Immature natural killer cell (primary cell): ENCODE measurements around the gene SNU13. TPM values are rescaled to one million over a fixed set of nuclear protein-coding genes. Genes with fewer than 3 reads are reported as not detected.
A peak's percentile ranks its signal among the peaks of the same experiment; 100 is the strongest.
"Not testable (repeated sequence)": the region's sequence is repeated elsewhere in the genome, so short reads cannot be mapped to it uniquely, and the experiment has no call there.

Experiments
- DNase-seq, 3 donors: peaks; one replicate each; pipeline ENCODE4 v3.0.0; 2022; ENCODE audit warnings: mixed read lengths in 1 of 3
- H3K27ac Mint-ChIP-seq, 6 donors: one replicate each; pipeline ENCODE4 v1.8.0; 2020; ENCODE audit warnings: mixed read lengths in 6 of 6, mild to moderate bottlenecking in 5 of 6, inconsistent platforms in 4 of 6, moderate library complexity in 3 of 6
- H3K27me3 Mint-ChIP-seq, 3 donors: one replicate each; pipeline ENCODE4 v1.8.0; 2020 to 2021; ENCODE audit warnings: low read depth in 3 of 3, mild to moderate bottlenecking in 3 of 3, mixed read lengths in 3 of 3, moderate library complexity in 3 of 3, inconsistent platforms in 1 of 3
- H3K36me3 Mint-ChIP-seq, 3 donors: one replicate each; pipeline ENCODE4 v1.8.0; 2020; ENCODE audit warnings: mixed read lengths in 3 of 3, inconsistent platforms in 2 of 3, mild to moderate bottlenecking in 2 of 3
- H3K4me1 Mint-ChIP-seq, 2 donors: one replicate each; pipeline ENCODE4 v1.8.0; 2020; ENCODE audit warnings: inconsistent platforms in 2 of 2, mild to moderate bottlenecking in 2 of 2, mixed read lengths in 2 of 2, moderate library complexity in 1 of 2
- H3K4me3 Mint-ChIP-seq, 5 donors: one replicate each; pipeline ENCODE4 v1.8.0; 2020; ENCODE audit warnings: mild to moderate bottlenecking in 5 of 5, mixed read lengths in 5 of 5, inconsistent platforms in 3 of 5, moderate library complexity in 3 of 5
- H3K9me3 Mint-ChIP-seq, 6 donors: one replicate each; pipeline ENCODE4 v1.8.0; 2020; ENCODE audit warnings: mild to moderate bottlenecking in 6 of 6, mixed read lengths in 6 of 6, inconsistent platforms in 4 of 6, moderate library complexity in 3 of 6
- polyA plus RNA-seq, 3 donors: library from polyadenylated mRNA; unstranded; fragments of 300-500 nt; fragmentation: Illumina TruSeq; gene quantifications; one replicate each; pipeline ENCODE4 v1.2.3, GENCODE V29; 2021

SNU13 gene
- polyA plus RNA-seq, 3 donors from 2014 or later, result 190 to 209 (median 192) TPM

DNA sequence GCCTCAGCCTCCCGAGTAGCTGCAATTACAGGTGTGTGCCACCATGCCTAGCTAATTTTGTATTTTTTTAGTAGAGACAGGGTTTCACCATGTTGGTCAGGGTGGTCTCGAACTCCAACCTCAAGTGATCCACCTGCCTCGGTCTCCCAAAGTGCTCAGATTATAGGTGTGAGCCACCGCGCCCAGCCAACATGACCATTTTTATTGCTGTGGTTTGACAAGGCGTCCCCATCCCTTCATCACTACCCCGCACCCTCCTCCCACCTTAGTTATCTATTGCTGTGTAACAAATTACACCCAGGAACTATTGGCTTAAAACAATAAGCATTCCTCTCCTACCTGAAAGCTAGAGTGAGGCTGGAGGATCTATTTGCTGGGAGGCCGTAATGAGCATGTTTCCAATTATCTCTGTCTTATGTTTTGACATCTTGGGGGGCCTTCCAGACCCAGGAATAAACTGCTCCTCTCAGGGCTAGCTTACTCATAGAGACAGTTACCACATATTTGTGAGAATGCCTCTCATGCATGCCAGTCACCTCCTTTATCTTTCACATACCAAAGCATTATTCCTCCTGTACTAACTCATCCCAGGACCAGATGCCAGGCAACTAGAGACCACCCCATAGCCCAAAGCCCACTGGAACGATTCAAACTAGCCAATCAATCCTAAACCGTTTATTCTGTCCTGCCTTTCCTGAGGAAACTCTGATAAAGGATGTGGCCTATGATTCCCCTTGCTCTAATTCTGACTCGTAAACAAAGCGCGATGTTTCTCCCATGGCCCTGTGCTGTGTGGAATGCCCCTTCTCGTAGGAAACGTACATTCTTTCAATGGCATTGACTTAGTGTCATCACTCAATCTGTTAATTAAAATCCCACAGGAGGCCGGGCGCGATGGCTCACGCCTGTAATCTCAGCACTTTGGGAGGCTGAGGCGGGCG lies 19.4 kb downstream of the SNU13 start:
- no peaks in the 10 kb centered on the region for H3K9me3 Mint-ChIP-seq
- H3K4me3 Mint-ChIP-seq, result peak overlapping the region in 1 of 5 donors; percentile 29
- H3K27ac Mint-ChIP-seq, result peak overlapping the region in 4 of 6 donors; percentile 10 to 60 (median 40)

DNA sequence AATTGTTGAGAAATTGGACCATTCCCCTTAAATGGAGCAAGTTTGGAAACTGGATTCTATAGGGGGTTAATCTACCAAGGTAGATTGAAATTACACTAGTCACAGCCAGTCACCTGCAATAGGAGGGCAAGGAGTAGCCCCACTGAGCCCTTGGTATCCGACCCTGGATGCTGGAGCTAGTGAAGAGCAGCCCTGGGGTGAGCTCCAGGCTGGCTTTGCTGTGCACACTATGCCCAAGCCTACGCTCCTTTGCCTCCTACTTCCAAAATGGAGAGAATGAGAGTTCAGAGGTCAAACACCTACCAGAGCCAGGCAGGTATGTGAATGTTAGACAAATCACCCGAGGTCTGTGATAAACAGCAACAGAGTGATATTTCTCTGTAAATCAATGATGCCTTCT lies 23.7 kb downstream of the SNU13 start:
- Mint-ChIP-seq H3K36me3 (peaks cover 8 to 32% (median 19%) of the 10 kb centered on the region in 3 donors), H3K4me1 (peaks cover 13 to 14% of the 10 kb centered on the region in 2 donors), H3K9me3 (no peaks in the 10 kb centered on the region), H3K27me3 (peaks cover 4 to 8% (median 5%) of the 10 kb centered on the region in 3 donors), H3K27ac (no peak overlapping the region), H3K4me3 (no peak overlapping the region)
- no peak for DNase-seq

More for the DNA sequence above, 19.4 kb downstream of the SNU13 start:
- Mint-ChIP-seq H3K4me1 (peaks cover 13 to 16% of the 10 kb centered on the region in 2 donors), H3K36me3 (peaks cover 0 to 11% (median 3%) of the 10 kb centered on the region in 3 donors), H3K27me3 (peaks cover 5 to 7% (median 7%) of the 10 kb centered on the region in 3 donors)
- no peak for DNase-seq

DNA sequence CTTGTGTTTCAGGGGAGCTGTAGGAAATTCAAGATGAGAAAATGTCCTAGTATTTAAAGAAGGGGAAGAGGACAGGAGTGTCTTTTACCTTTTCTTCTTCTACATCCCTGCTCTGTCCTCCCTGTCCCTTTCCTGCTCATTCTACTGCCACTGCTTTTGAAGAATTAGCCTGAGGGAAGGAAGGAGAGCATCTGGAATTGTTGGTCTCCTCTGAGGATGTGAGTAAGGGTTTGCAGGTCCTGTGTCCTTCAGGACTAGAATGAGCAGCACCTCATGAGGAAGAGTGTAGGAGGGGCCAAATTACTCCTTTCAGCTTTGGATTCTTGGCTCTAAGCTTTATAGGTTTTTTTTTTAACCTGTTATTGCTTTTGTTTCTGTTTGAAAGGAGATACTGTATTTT lies 24.2 kb downstream of the SNU13 start:
- Mint-ChIP-seq H3K4me3 (no peak overlapping the region), H3K36me3 (peaks cover 8 to 34% (median 19%) of the 10 kb centered on the region in 3 donors), H3K27ac (peak overlapping the region in 2 of 6 donors; percentile 9 to 10), H3K9me3 (no peaks in the 10 kb centered on the region), H3K27me3 (peaks cover 4 to 8% (median 5%) of the 10 kb centered on the region in 3 donors), H3K4me1 (peaks cover 13 to 14% of the 10 kb centered on the region in 2 donors)
- no peak for DNase-seq

DNA sequence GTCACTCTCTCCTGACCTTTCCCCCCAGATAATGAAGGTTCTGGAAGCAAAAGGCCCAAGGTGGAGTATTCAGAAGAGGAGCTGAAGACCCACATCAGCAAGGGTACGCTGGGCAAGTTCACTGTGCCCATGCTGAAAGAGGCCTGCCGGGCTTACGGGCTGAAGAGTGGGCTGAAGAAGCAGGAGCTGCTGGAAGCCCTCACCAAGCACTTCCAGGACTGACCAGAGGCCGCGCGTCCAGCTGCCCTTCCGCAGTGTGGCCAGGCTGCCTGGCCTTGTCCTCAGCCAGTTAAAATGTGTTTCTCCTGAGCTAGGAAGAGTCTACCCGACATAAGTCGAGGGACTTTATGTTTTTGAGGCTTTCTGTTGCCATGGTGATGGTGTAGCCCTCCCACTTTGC lies 25.1 kb downstream of the SNU13 start:
- H3K4me1 Mint-ChIP-seq, result peaks cover 10 to 13% of the 10 kb centered on the region in 2 donors
- H3K27ac Mint-ChIP-seq, result peak overlapping the region in 4 of 6 donors; percentile 41 to 77 (median 54)
- H3K9me3 Mint-ChIP-seq, DNase-seq, H3K27me3 Mint-ChIP-seq, H3K4me3 Mint-ChIP-seq: not testable (repeated sequence)
- peaks cover 9 to 35% (median 19%) of the 10 kb centered on the region in 3 donors for H3K36me3 Mint-ChIP-seq

DNA sequence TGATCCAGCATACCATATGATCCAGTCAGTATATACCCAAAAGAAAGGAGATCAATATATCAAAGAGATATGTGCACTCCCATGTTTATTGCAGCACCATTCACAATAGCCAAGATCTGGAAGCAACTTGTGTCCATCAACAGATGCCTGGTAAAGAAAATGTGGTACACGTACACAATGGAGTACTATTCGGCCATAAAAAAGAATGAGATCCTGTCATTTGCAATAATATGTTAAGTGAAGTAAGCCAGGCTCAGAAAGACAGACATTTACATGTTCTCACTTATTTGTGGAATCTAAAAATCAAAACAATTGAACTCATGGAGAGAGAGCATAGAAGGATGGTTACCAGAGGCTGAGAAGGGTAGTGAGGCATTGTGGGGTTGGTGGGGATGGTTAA lies 27.0 kb downstream of the SNU13 start:
- Mint-ChIP-seq H3K4me3 (no peak overlapping the region), H3K27me3 (peaks cover 2 to 4% (median 3%) of the 10 kb centered on the region in 3 donors), H3K36me3 (peaks cover 18 to 40% (median 23%) of the 10 kb centered on the region in 3 donors), H3K4me1 (peaks cover 2 to 3% of the 10 kb centered on the region in 2 donors), H3K27ac (peak overlapping the region in 2 of 6 donors; percentile 53 to 55), H3K9me3 (no peaks in the 10 kb centered on the region)
- DNase-seq, result no peak

DNA sequence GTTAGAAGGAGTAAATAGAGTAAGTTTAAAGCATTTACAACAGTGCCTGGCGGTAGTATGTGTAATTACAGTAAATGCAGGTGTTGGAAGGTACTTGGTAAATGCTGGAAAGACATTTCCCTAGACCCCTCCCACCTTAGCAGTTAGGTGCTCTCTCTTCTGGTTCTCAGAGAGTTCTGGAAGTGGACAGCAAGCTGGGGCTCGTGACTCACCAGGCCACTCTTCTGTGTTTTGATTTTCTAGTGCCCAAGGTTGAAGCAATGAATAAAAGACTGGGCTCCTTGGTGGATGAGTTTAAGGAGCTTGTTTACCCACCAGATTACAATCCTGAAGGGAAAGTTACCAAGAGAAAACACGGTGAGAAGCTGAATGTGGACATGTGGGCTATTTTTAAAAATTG lies 27.6 kb downstream of the SNU13 start:
- Mint-ChIP-seq H3K27ac (peak overlapping the region in 2 of 6 donors; percentile 29 to 46), H3K9me3 (no peaks in the 10 kb centered on the region), H3K36me3 (peaks cover 18 to 40% (median 23%) of the 10 kb centered on the region in 3 donors), H3K4me3 (no peak overlapping the region), H3K27me3 (peaks cover 0 to 1% (median 0%) of the 10 kb centered on the region in 3 donors), H3K4me1 (no peaks in the 10 kb centered on the region)
- no peak for DNase-seq

DNA sequence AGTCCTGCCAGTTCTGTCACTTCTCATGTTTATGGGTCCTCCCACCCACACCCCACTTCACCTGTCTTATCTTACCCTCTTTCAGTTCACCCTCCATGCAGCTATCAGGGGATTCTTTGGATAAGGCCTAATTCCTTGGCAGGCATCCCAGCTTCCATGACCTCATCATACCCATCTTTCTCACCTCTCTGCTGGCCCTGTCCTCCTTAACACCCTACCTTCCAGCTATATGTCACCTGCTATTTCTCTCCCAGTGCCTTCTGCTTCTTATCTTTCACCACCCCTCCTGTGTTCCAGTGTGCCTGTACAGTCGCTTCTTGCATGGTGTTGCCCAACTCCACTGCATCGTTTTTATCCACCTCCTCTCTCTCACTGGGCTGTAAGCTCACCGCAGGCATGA lies 28.3 kb downstream of the SNU13 start:
- Mint-ChIP-seq H3K9me3 (no peaks in the 10 kb centered on the region), H3K27me3 (peaks cover 0 to 1% (median 0%) of the 10 kb centered on the region in 3 donors), H3K36me3 (peaks cover 18 to 42% (median 23%) of the 10 kb centered on the region in 3 donors), H3K4me1 (no peaks in the 10 kb centered on the region), H3K27ac (peak overlapping the region in 4 of 6 donors; percentile 29 to 65 (median 41)), H3K4me3 (no peak overlapping the region)
- no peak for DNase-seq

DNA sequence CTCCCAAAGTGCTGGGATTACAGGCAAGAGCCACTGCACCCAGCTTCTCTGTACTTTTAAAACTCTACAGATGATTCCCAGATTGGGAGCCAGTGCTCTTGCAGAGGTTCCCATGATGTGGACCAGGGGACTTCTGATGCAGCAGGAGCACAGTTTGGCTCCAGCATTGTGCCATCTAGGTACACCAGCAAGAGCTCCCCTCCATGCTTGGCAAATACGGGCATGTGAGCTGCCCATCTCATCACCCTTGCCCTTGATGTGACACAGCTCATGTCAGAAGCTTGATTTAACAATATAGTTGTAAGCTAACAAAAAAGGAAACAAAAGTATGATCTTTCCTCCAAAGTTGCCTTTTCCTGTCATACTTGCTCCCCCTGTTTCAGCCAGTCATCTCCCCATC lies 28.7 kb downstream of the SNU13 start:
- Mint-ChIP-seq H3K36me3 (peaks cover 18 to 42% (median 23%) of the 10 kb centered on the region in 3 donors), H3K4me3 (no peak overlapping the region), H3K27me3 (peaks cover 0 to 1% (median 0%) of the 10 kb centered on the region in 3 donors), H3K9me3 (no peaks in the 10 kb centered on the region), H3K4me1 (no peaks in the 10 kb centered on the region), H3K27ac (peak overlapping the region in 2 of 6 donors; percentile 53 to 65)
- no peak for DNase-seq

DNA sequence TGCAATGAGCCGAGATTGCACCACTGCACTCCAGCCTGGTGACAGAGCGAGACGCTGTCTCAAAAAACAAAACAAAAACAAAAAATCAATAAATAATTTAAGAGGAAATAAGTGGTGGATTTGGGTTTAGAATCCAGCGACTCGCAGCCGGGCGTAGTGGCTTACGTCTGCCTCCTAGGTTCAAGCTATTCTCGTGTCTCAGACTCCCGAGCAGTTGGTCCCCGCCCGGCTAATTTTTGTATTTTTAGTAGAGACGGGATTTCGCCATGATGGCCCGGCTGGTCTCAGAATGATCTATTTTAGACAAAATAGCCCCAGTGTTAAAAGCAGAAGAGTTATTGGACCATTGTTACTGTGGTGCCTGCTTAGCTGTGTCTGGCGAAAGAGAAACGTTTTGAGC lies 29.8 kb downstream of the SNU13 start:
- DNase-seq, result no peak
- H3K27me3 Mint-ChIP-seq, result peaks cover 0 to 1% (median 0%) of the 10 kb centered on the region in 3 donors
- no peaks in the 10 kb centered on the region for H3K4me1 Mint-ChIP-seq
- H3K9me3 Mint-ChIP-seq, result no peaks in the 10 kb centered on the region
- H3K27ac Mint-ChIP-seq, result no peak overlapping the region
- H3K4me3 Mint-ChIP-seq, result no peak overlapping the region
- H3K36me3 Mint-ChIP-seq, result peaks cover 18 to 43% (median 23%) of the 10 kb centered on the region in 3 donors

DNA sequence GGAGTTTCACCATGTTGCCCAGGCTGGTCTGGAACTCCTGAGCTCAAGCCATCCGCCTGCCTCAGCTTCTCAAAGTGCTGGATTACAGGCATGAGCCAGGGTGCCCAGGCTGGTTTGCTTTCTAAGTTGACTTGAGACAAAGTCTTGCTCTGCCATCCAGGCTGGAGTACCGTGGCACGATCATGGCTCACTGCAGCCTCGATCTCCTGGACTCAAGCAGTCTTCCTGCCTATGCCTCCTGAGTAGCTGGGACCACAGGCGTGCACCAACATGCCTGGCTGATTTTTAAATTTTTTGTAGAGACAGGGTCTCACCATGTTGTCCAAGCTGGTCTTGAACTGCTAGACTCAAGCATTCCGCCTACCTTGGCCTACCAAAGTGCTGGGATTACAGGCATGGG lies 31.0 kb downstream of the SNU13 start:
- Mint-ChIP-seq H3K36me3 (peaks cover 18 to 42% (median 23%) of the 10 kb centered on the region in 3 donors), H3K27me3 (peaks cover 0 to 1% (median 0%) of the 10 kb centered on the region in 3 donors), H3K4me3 (no peak overlapping the region), H3K4me1 (no peaks in the 10 kb centered on the region), H3K9me3 (no peaks in the 10 kb centered on the region), H3K27ac (no peak overlapping the region)
- no peak for DNase-seq

DNA sequence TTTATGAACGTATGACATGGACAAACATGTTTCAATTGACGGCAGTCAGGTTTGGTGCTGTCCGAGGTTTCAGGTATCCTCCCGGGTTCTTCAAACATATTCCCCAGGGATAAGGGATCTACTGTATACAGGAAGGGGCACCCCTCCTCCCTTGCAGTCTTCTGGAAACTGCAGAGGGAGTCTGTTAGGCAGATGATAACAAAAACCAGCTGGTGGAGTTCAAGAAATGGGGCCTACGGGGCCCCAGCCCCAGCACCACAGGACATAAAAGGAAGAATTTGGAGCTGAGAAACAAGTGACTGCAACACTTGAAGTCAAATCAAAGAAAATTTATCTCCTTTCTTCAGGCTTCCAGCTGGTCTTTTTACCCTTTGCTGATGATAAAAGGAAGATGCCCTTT lies 32.1 kb downstream of the SNU13 start:
- Mint-ChIP-seq H3K27ac (no peak overlapping the region), H3K9me3 (no peaks in the 10 kb centered on the region), H3K4me3 (no peak overlapping the region), H3K27me3 (peaks cover 0 to 1% (median 0%) of the 10 kb centered on the region in 3 donors), H3K4me1 (no peaks in the 10 kb centered on the region), H3K36me3 (peaks cover 18 to 38% (median 20%) of the 10 kb centered on the region in 3 donors)
- no peak for DNase-seq

DNA sequence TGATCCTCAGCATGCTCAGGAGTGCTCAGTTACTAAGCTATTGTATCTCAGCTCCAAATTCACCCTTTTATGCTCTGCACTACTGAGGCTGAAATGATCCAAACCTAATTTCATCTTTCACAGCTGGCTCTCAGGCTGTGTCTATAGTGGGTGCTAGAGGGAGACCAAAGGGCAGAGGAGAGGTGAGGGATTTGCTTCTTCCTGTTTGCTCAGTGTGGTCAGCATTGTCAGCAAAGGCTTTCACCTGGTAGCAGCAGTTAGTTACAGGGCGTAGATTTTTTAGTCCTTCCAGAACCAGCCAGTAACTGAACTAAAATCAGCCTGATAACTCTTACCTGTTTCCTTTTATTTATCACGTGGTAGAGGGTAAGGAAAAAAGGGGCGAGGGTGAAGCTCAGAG lies 34.3 kb downstream of the SNU13 start:
- Mint-ChIP-seq H3K27ac (no peak overlapping the region), H3K36me3 (peaks cover 9 to 28% (median 17%) of the 10 kb centered on the region in 3 donors), H3K9me3 (no peaks in the 10 kb centered on the region), H3K4me1 (no peaks in the 10 kb centered on the region), H3K4me3 (no peak overlapping the region), H3K27me3 (peaks cover 0 to 2% (median 0%) of the 10 kb centered on the region in 3 donors)
- DNase-seq, result no peak

DNA sequence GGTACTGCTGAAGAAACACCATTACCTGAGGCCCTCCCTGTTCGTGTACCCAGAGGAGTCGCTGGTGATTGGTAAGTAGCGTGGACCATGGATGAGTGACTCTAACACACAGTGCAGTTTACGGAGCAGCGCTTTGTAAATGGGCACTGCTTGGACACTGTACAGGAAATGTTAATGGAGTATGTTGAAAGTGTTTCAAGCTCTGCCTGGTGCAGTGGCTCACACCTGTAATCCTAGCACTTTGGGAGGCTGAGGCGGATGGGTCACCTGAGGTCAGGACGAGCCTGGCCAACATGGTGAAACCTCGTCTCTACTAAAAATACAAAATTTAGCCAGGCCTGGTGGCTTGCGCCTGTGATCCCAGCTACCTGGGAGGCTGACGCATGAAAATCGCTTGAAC lies 37.8 kb downstream of the SNU13 start:
- Mint-ChIP-seq H3K4me3 (no peak overlapping the region), H3K9me3 (no peaks in the 10 kb centered on the region), H3K4me1 (no peaks in the 10 kb centered on the region), H3K36me3 (peaks cover 5 to 25% (median 7%) of the 10 kb centered on the region in 3 donors), H3K27ac (no peak overlapping the region), H3K27me3 (peaks cover 0 to 2% (median 0%) of the 10 kb centered on the region in 3 donors)
- no peak for DNase-seq

DNA sequence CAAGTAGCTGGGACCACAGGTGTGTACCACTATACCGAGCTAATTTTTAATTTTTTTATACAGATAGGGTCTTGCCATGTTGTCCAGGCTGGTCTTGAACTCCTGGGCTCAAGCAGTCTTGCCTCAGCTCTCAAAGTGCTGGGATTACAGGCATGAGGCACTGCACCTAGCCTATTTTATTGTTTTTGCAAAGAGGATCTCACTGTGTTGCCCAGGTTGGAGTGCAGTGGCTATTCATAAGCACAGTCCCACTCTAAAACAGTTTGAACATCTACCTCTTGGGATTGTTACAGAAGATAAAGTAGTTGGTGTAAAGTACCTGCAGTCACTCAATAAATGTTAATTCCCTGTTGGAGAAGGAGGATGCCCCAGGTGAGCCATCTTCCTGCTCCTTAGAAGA lies 38.4 kb downstream of the SNU13 start:
- Mint-ChIP-seq H3K27ac (no peak overlapping the region), H3K4me1 (no peaks in the 10 kb centered on the region), H3K36me3 (peaks cover 5 to 23% (median 7%) of the 10 kb centered on the region in 3 donors), H3K27me3 (peaks cover 0 to 2% (median 0%) of the 10 kb centered on the region in 3 donors), H3K9me3 (no peaks in the 10 kb centered on the region), H3K4me3 (no peak overlapping the region)
- DNase-seq, result no peak
